Erythroblast (primary cell): Measurements from ENCODE around the gene TMEM139.

Experiments
- DNase-seq, 2 experiments: peaks; one replicate each; lab custom pipeline; 2025; lab: John Stamatoyannopoulos, UW
- GATA1 ChIP-seq: IDR thresholded peaks from 2 replicates; pipeline ENCODE4 v1.6.1; 2011; ENCODE audit warnings: low read depth, mild to moderate bottlenecking, control low read depth, low read length, moderate library complexity
- POLR2A ChIP-seq: IDR thresholded peaks from 2 replicates; pipeline ENCODE4 v1.6.1; 2011; ENCODE audit warnings: mild to moderate bottlenecking, low read length

The TMEM139 gene

GRCh38 chr7:143290293-143290692 lies 5.5 kb downstream of the TMEM139 start:
- TF ChIP-seq POLR2A (no peak), GATA1 (no peak)
- peak in 1 of 2 experiments; percentile 15 for DNase-seq

- DNase-seq = no peak
- TF ChIP-seq GATA1 = no peak
- TF ChIP-seq POLR2A = no peak
Measured at GRCh38 chr7:143292876-143293275, 8.1 kb downstream of the TMEM139 start.

- TF ChIP-seq POLR2A (no peak), GATA1 (no peak)
- peak; percentile 57 to 64 for DNase-seq
Measured at GRCh38 chr7:143295870-143296269, 11.1 kb downstream of the TMEM139 start.

DNA sequence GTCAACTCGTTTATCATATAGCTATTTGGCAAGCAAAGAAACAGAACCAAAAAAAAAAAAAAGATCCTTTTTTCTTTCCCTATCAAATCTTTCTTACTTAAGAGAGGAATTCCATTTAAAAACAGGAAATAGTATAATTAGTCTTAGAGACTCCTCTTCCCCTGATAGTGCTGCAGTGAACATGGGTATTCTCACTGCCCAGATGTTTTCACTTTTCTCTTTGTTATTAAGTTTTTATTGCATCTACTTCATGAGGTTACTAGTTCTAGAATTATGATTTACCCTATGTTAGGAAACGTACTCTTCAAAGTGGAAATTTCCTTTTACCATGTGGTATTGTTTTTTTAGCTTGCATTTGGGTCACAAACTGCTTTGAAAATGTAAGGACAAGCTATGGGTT lies 11.9 kb downstream of the TMEM139 start:
- DNase-seq = no peak
- no peak for TF ChIP-seq GATA1
- no peak for TF ChIP-seq POLR2A

- TF ChIP-seq POLR2A (no peak), GATA1 (no peak)
- DNase-seq = no peak
Measured at GRCh38 chr7:143299346-143299745, 14.6 kb downstream of the TMEM139 start.

GRCh38 chr7:143299840-143300239 lies 15.1 kb downstream of the TMEM139 start:
- DNase-seq = peak; percentile 36 to 50

DNA sequence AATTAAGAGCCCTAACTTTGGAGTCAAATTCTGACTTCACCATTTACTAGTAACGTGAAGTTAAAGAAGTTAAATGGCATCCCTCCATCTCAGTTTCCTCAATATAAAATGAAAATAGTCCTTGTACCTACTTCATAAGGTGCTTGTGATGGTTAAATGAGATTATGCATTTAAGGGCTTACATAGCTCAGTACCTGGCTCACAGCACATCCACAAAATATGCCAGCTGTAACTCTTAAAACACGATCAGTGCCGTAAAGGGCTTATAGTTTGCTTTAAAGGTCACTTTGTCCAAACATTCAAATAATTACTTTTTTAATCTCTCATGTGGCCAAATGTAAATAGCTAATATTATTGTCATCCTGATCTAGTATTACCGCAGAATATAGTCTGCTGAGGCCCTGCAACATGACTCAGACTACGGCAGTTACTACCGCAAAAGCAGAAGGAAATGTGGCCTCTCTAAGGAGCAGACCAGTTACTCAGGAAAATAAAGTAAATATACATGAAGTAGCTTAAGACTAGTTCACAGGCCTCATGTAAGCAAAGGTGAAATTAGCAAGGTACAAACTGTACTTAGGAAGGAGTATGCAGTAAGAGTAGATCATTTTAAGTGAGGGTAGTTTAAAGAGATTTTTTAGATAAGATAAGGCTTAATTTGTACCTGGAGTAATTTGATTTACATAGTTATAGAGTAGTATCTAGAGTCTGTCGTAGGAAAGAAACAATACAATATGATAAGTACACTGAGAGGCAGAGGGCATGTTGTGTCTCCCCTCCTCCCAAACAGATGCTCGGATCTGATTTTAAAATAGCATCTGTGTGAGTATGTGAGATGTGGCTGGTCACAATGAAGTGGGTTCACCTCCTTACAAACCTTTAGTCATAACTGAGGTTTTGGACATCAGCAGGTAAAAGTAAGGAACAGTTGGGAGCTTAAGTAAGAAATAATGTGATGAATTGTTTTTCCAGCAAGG lies 16.5 kb downstream of the TMEM139 start:
- DNase-seq = no peak

More at GRCh38 chr7:143299840-143300239, 15.1 kb downstream of the TMEM139 start:
- TF ChIP-seq GATA1 = no peak
- no peak for TF ChIP-seq POLR2A

DNA sequence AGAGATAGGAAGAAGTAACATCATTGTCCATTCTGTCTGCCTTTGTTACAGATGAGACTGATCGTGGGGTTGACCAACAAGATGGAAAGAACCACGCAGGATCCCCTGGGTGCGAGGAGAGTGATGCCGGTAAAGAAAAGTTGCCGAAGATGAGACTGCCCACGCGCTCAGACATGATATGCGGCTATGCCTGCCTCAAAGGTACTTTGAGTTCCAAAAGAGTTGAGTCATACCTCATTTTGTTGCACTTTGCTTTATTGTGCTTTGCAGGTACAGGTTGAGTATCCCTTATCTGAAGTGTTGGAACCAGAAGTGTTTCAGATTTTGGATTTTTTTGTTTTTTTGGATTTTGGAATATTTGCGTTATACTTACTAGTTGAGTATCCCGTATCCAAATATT lies 19.0 kb downstream of the TMEM139 start:
- no peak for DNase-seq
- no peak for TF ChIP-seq GATA1
- TF ChIP-seq POLR2A = no peak

More for the DNA sequence above, 16.5 kb downstream of the TMEM139 start:
- no peak for TF ChIP-seq POLR2A
- no peak for TF ChIP-seq GATA1

GRCh38 chr7:143304938-143305337 lies 20.2 kb downstream of the TMEM139 start:
- TF ChIP-seq POLR2A (no peak), GATA1 (no peak)
- no peak for DNase-seq

DNA sequence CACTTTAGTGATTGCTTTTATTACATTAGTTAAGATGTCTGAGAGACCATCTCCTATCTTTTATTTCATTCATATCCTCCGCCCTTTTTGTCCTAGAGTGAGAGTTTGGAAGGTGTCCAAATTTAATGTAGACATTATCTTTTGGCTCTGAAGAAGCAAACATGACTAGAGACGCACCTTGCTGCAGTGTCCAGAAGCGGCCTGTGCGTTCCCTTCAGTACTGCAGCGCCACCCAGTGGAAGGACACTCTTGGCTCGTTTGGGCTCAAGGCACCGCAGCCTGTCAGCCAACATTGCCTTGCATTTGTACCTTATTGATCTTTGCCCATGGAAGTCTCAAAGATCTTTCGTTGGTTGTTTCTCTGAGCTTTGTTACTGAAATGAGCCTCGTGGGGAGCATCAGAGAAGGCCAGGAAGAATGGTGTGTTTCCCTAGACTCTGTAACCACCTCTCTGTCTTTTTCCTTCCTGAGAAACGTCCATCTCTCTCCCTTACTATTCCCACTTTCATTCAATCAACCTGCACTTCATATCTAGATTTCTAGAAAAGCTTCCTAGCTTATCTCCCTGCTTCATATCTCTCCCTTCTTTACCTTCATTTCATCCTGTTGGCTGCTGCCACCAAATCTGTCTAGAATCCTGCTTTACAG lies 20.8 kb downstream of the TMEM139 start:
- TF ChIP-seq POLR2A = no peak
- no peak for TF ChIP-seq GATA1
- DNase-seq = peak; percentile 78 to 83

DNA sequence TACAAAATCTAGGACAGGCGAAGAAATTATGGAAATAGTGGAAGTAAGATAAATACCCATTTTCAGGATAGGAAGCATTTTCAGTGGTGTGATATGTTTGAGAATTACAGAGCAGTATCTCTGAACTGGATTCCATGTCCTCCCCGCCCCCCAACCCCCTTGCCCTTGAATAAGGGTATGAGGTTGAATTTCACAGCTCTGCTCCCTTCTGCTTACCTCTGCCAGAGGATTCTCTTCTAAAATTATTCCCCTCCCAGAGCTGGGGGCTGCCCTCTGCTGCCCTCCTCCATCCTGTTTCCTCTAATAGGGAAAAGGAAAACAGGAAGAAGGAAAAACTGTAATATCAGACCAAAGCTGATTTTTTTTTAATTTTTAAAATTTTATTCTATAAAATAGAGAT lies 23.9 kb downstream of the TMEM139 start:
- no peak for DNase-seq
- no peak for TF ChIP-seq POLR2A
- no peak for TF ChIP-seq GATA1

DNA sequence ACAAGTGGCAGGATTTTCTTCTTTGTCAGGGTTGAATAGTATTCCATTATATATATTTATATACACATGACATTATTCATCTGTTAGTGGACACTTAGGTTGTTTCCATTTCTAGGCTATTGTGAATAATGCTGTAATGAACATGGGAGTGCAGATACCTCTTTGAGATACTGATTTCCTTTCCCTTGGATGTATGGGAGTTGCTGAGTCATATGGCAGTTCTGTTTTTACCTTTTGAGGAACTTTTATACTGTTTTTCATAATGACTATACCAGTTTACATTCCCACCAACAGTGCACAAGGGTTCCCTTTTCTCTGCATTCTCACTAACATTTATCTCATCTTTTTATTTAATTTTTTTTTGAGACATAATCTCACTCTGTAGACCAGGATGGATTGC lies 29.4 kb downstream of the TMEM139 start:
- no peak for TF ChIP-seq POLR2A
- no peak for DNase-seq

- TF ChIP-seq GATA1 (no peak), POLR2A (no peak)
- no peak for DNase-seq
Measured at GRCh38 chr7:143315776-143316175, 31.0 kb downstream of the TMEM139 start, which contains the start of gene CLCN1. CLCN1 (plus strand) TSS chr7:143316111; CDS start chr7:143316213, 102 bp downstream.

GRCh38 chr7:143316492-143316891 lies 31.7 kb downstream of the TMEM139 start:
- DNase-seq = no peak
- no peak for TF ChIP-seq POLR2A
- no peak for TF ChIP-seq GATA1
